CD14-positive monocyte (primary cell): ENCODE data around the gene TTC7B. TPM values are rescaled to one million over a fixed set of nuclear protein-coding genes. Genes with fewer than 3 reads are reported as not detected.

Source experiments
- DNase-seq, 3 donors: peaks; one replicate each; pipeline ENCODE4 v3.0.0-alpha.2; 2011 to 2022
- H2AFZ ChIP-seq: 2 replicates; pipeline ENCODE4 v1.6.0; 2012; ENCODE audit warnings: mild to moderate bottlenecking, low read depth, low read length, inconsistent platforms; ENCODE audit not compliant: insufficient read depth, poor library complexity, severe bottlenecking
- H3K27ac ChIP-seq, 2 donors: 1 replicate in 1 of 2; 2 replicates in 1 of 2; pipeline ENCODE4 v1.5.1; 2012 to 2013; ENCODE audit warnings: low read length in 2 of 2, control low read depth in 1 of 2, inconsistent platforms in 1 of 2, low read depth in 1 of 2, mild to moderate bottlenecking in 1 of 2
- H3K27me3 ChIP-seq, 2 donors: one replicate each; pipeline versions ENCODE4 v1.6.0 to v1.6.1; 2011 to 2013; ENCODE audit warnings: low read length in 2 of 2; ENCODE audit not compliant: control insufficient read depth in 2 of 2, insufficient read depth in 2 of 2
- H3K36me3 ChIP-seq, 2 donors: replicated peaks in 1 of 2; 1 replicate in 1 of 2; 2 replicates in 1 of 2; pipeline versions ENCODE4 v1.5.1 to v1.6.1; 2012 to 2013; ENCODE audit warnings: low read length in 2 of 2, control low read depth in 1 of 2, inconsistent platforms in 1 of 2, mild to moderate bottlenecking in 1 of 2; ENCODE audit not compliant: insufficient read depth in 2 of 2, control insufficient read depth in 1 of 2
- H3K4me1 ChIP-seq, 2 donors: 1 replicate in 1 of 2; 2 replicates in 1 of 2; pipeline versions ENCODE4 v1.5.1 to v1.6.1; 2012 to 2013; ENCODE audit warnings: low read length in 2 of 2, control low read depth in 1 of 2, inconsistent platforms in 1 of 2, mild to moderate bottlenecking in 1 of 2, moderate library complexity in 1 of 2; ENCODE audit not compliant: insufficient read depth in 2 of 2, control insufficient read depth in 1 of 2
- H3K4me2 ChIP-seq: replicated peaks from 2 replicates; pipeline ENCODE3; 2012; ENCODE audit warnings: low read length, moderate library complexity, mild to moderate bottlenecking; ENCODE audit not compliant: poor library complexity, severe bottlenecking; ENCODE audit errors: extremely low read depth
- H3K4me3 ChIP-seq, 3 experiments: fragments of 200-600 bp in 1 of 3; sonication (generic) in 1 of 3; replicated peaks in 1 of 3; 1 replicate in 2 of 3; 2 replicates in 1 of 3; pipeline ENCODE4 v1.5.1; 2011 to 2013; ENCODE audit warnings: low read length in 3 of 3, mild to moderate bottlenecking in 3 of 3, control low read depth in 2 of 3, low read depth in 2 of 3, inconsistent platforms in 1 of 3, moderate library complexity in 1 of 3
- H3K79me2 ChIP-seq: 2 replicates; pipeline ENCODE4 v1.6.0; 2012; ENCODE audit warnings: mild to moderate bottlenecking, control low read depth, inconsistent platforms, low read length, moderate library complexity; ENCODE audit not compliant: insufficient read depth
- H3K9ac ChIP-seq: 2 replicates; pipeline ENCODE4 v1.6.0; 2017; ENCODE audit warnings: low read length, mild to moderate bottlenecking; ENCODE audit not compliant: insufficient read depth, poor library complexity, severe bottlenecking
- H3K9me3 ChIP-seq, 2 donors: replicated peaks in 1 of 2; 1 replicate in 1 of 2; 2 replicates in 1 of 2; pipeline versions ENCODE4 v1.5.1 to v1.6.1; 2012 to 2013; ENCODE audit warnings: low read length in 2 of 2, control low read depth in 1 of 2; ENCODE audit not compliant: control insufficient read depth in 1 of 2, insufficient read depth in 1 of 2
- H4K20me1 ChIP-seq: 2 replicates; pipeline ENCODE4 v1.6.0; 2012; ENCODE audit warnings: mild to moderate bottlenecking, low read length, control low read depth, moderate library complexity; ENCODE audit not compliant: insufficient read depth
- H3K27ac Mint-ChIP-seq, 7 donors: one replicate each; pipeline ENCODE4 v1.8.0; 2020; ENCODE audit warnings: mild to moderate bottlenecking in 7 of 7, mixed read lengths in 7 of 7, moderate library complexity in 6 of 7, inconsistent platforms in 2 of 7
- H3K27me3 Mint-ChIP-seq, 3 donors: one replicate each; pipeline ENCODE4 v1.8.0; 2021 to 2022; ENCODE audit warnings: low read depth in 3 of 3, mild to moderate bottlenecking in 3 of 3, mixed read lengths in 3 of 3, moderate library complexity in 3 of 3, inconsistent platforms in 1 of 3
- H3K36me3 Mint-ChIP-seq, 2 donors: one replicate each; pipeline ENCODE4 v1.8.0; 2020; ENCODE audit warnings: mixed read lengths in 2 of 2, inconsistent platforms in 1 of 2, mild to moderate bottlenecking in 1 of 2
- H3K4me1 Mint-ChIP-seq: one replicate; pipeline ENCODE4 v1.8.0; 2020; ENCODE audit warnings: mild to moderate bottlenecking, mixed read lengths
- H3K4me3 Mint-ChIP-seq, 2 donors: one replicate each; pipeline ENCODE4 v1.8.0; 2020; ENCODE audit warnings: mild to moderate bottlenecking in 2 of 2, mixed read lengths in 2 of 2, moderate library complexity in 1 of 2
- H3K9me3 Mint-ChIP-seq, 7 donors: one replicate each; pipeline ENCODE4 v1.8.0; 2020 to 2022; ENCODE audit warnings: mixed read lengths in 7 of 7, mild to moderate bottlenecking in 6 of 7, moderate library complexity in 6 of 7, inconsistent platforms in 2 of 7
- CTCF ChIP-seq: fragments of 200-600 bp; IDR thresholded peaks from one replicate; pipeline ENCODE4 v1.8.0; 2022; ENCODE audit warnings: antibody characterized with exemption, mild to moderate bottlenecking
- WGBS: methylation state at CpG from one replicate; pipeline ENCODE4 v1.1.5; 2013; ENCODE audit warnings: missing lambda C conversion rate; ENCODE audit not compliant: insufficient coverage; 5-methylcytosine and 5-hydroxymethylcytosine counted together
- intact Hi-C, 2 donors: fragments of 100-400 bp; cut with micrococcal nuclease; formaldehyde crosslinking; loops; one replicate each; pipeline versions ENCODE4 v1.15.0 to v1.15.1; 2023
- polyA plus RNA-seq, 3 donors: library from polyadenylated mRNA; depleted of rRNA in 1 of 3; unstranded in 2 of 3; stranded (reverse) in 1 of 3; fragments of 300-500 nt in 2 of 3; fragments of >200 nt in 1 of 3; fragmentation: Illumina TruSeq in 2 of 3; gene quantifications; 1 replicate in 2 of 3; 2 replicates in 1 of 3; pipeline ENCODE4 v1.2.3, GENCODE V29; 2012 to 2021

TTC7B gene
- polyA plus RNA-seq, 3 donors: 0.87 to 2.6 (median 1.2) TPM

- WGBS: 96% methylated on average over 7 of the region's 9 CpGs
- Histone ChIP-seq H3K9ac (no peak overlapping the region), H3K4me1 (no peaks in the 10 kb centered on the region), H4K20me1 (no peaks in the 10 kb centered on the region), H3K4me3 (no peak overlapping the region), H3K27me3 (no peaks in the 10 kb centered on the region), H3K79me2 (no peaks in the 10 kb centered on the region), H3K36me3 (no peaks in the 10 kb centered on the region), H2AFZ (no peak overlapping the region), H3K27ac (no peak overlapping the region), H3K4me2 (no peak overlapping the region), H3K9me3 (no peaks in the 10 kb centered on the region)
- H3K36me3 Mint-ChIP-seq: no peaks in the 10 kb centered on the region
- TF ChIP-seq CTCF: no peak
- H3K27ac Mint-ChIP-seq: peak overlapping the region in 1 of 7 donors; percentile 46
- intact Hi-C loops: no loop called here
- no peak for DNase-seq
- peaks cover 0 to 5% (median 2%) of the 10 kb centered on the region in 7 donors for H3K9me3 Mint-ChIP-seq
- no peak overlapping the region for H3K4me3 Mint-ChIP-seq
- peaks cover 0 to 1% (median 0%) of the 10 kb centered on the region in 3 donors for H3K27me3 Mint-ChIP-seq
- H3K4me1 Mint-ChIP-seq: no peaks in the 10 kb centered on the region
These were observed 246.4 kb downstream of the TTC7B start for GRCh38 chr14:90569606-90570387.

- H3K79me2 ChIP-seq: no peaks in the 10 kb centered on the region
- no peak overlapping the region for H3K4me2 ChIP-seq
- TF ChIP-seq CTCF: no peak
- Mint-ChIP-seq H3K4me3 (no peak overlapping the region), H3K4me1 (no peaks in the 10 kb centered on the region), H3K27ac (no peak overlapping the region), H3K9me3 (peaks cover 0 to 5% (median 2%) of the 10 kb centered on the region in 7 donors), H3K27me3 (peaks cover 0 to 1% (median 0%) of the 10 kb centered on the region in 3 donors), H3K36me3 (no peaks in the 10 kb centered on the region)
- no peaks in the 10 kb centered on the region for H3K9me3 ChIP-seq
- no peak overlapping the region for H3K27ac ChIP-seq
- H3K4me1 ChIP-seq: no peaks in the 10 kb centered on the region
- no peak for DNase-seq
- no peaks in the 10 kb centered on the region for H3K27me3 ChIP-seq
- WGBS: 83% methylated on average over 2 of the region's 5 CpGs
- intact Hi-C loops: no loop called here
- no peaks in the 10 kb centered on the region for H4K20me1 ChIP-seq
- H3K4me3 ChIP-seq: no peak overlapping the region
- no peaks in the 10 kb centered on the region for H3K36me3 ChIP-seq
- no peak overlapping the region for H2AFZ ChIP-seq
- H3K9ac ChIP-seq: no peak overlapping the region
These were observed 247.0 kb downstream of the TTC7B start for GRCh38 chr14:90569201-90569600.
